Measurements from ENCODE around the gene RGS7BP. TPM values are rescaled to one million over a fixed set of nuclear protein-coding genes. Genes with fewer than 3 reads are reported as not detected.
A peak's percentile ranks its signal among the peaks of the same experiment; 100 is the strongest.

The RGS7BP gene
- polyA plus RNA-seq, 2 of the 4 experiments (the other 2 are of a cell fraction), result not detected

DNA sequence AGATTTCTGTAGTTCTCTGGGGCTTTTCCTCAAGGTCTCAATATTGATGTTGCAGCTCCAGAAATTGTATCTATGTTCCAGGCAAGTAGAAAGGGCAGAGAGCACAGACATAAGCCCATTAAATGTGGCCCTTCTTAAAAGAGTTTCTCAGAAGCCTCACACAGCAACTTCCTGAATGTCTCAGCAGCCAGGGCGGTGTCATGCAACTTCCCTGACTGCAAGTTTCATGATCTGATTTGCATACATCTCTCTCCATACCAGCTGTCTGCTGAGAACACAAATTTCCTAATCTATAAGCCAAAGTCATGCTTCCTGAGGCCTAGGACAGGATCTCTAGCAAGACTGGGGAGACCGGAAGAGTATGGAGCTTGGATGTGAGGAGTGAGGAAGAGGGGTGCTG lies 13.0 kb downstream of the RGS7BP start:
- H3K4me2 ChIP-seq, result no peak overlapping the region
- no peak for DNase-seq (ENCODE audit: low read depth in 1 of 2, low spot score in 1 of 2)
- H3K4me1 ChIP-seq, result no peaks in the 10 kb centered on the region
- FAIRE-seq, result no peak
- ChIA-PET CTCF (no interaction called here), POLR2A (no interaction called here)
- TF ChIP-seq, protein P1, sequence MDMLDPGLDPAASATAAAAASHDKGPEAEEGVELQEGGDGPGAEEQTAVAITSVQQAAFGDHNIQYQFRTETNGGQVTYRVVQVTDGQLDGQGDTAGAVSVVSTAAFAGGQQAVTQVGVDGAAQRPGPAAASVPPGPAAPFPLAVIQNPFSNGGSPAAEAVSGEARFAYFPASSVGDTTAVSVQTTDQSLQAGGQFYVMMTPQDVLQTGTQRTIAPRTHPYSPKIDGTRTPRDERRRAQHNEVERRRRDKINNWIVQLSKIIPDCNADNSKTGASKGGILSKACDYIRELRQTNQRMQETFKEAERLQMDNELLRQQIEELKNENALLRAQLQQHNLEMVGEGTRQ (IDR thresholded peaks at IDR 0.05), result no peak
- no peak for TF ChIP-seq EP300 (IDR thresholded peaks at IDR 0.05)
- TF ChIP-seq POLR2AphosphoS2 (conservative IDR thresholded peaks at IDR 0.05; ENCODE audit: low read length), result no peak
- no peak for TF ChIP-seq RARB (CRISPR knock-in tag; IDR thresholded peaks at IDR 0.05)
- TF ChIP-seq PHF8 (IDR thresholded peaks at IDR 0.05; ENCODE audit: borderline replicate concordance, low read depth), result no peak
- no peak for TF ChIP-seq RFX5 (IDR thresholded peaks at IDR 0.05)
- no peak for TF ChIP-seq TFCP2L1 (CRISPR knock-in tag; IDR thresholded peaks at IDR 0.05)
- ATAC-seq, result peak in 1 of 2 experiments; percentile 24; a peak in 1 of 6 replicates
- no peaks in the 10 kb centered on the region for H3K9me3 ChIP-seq
- WGBS (ENCODE audit: missing lambda C conversion rate), result 5% methylated on average over 2 of the region's 2 CpGs
- no peak overlapping the region for H3K27ac ChIP-seq
- no peak overlapping the region for H3K4me3 ChIP-seq

DNA sequence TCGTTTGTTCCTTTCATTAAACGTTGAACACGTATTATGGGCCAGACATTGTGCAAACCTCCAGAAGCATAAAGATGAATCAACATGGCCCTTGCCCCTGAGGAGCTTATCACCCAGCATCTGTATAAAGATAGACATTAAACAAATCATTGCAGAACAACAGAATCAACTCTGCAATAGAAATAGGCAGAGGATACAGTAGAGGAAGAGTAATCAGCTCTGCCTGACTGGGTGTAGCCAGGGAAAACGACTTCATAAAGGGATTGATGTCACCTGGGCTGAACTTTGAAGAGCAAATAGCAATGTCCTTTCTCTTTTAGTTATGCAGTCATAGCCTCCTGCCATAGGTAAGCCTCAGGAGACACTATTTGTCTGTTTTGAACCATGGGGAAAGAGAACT lies 13.4 kb downstream of the RGS7BP start:
- WGBS (ENCODE audit: missing lambda C conversion rate), result 6% methylated on average over 4 of the region's 4 CpGs
- Histone ChIP-seq H3K4me2 (no peak overlapping the region), H3K4me1 (no peaks in the 10 kb centered on the region), H3K4me3 (no peak overlapping the region), H3K27ac (no peak overlapping the region), H3K9me3 (no peaks in the 10 kb centered on the region)
- no peak for TF ChIP-seq RAD21 (conservative IDR thresholded peaks at IDR 0.05 in 1 of 2, IDR thresholded peaks at IDR 0.05 in 1 of 2)
- TF ChIP-seq HOXB5 (CRISPR knock-in tag; IDR thresholded peaks at IDR 0.05), result no peak
- no peak for TF ChIP-seq EHF (CRISPR knock-in tag; IDR thresholded peaks at IDR 0.05)
- TF ChIP-seq, protein P2, sequence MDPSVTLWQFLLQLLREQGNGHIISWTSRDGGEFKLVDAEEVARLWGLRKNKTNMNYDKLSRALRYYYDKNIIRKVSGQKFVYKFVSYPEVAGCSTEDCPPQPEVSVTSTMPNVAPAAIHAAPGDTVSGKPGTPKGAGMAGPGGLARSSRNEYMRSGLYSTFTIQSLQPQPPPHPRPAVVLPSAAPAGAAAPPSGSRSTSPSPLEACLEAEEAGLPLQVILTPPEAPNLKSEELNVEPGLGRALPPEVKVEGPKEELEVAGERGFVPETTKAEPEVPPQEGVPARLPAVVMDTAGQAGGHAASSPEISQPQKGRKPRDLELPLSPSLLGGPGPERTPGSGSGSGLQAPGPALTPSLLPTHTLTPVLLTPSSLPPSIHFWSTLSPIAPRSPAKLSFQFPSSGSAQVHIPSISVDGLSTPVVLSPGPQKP (IDR thresholded peaks at IDR 0.05; ENCODE audit: low read depth, low read length), result no peak
- no peak for TF ChIP-seq GATA3 (IDR thresholded peaks at IDR 0.05; ENCODE audit: borderline replicate concordance)
- ChIA-PET POLR2A (no interaction called here), CTCF (no interaction called here)
- DNase-seq (ENCODE audit: low read depth in 1 of 2, low spot score in 1 of 2) (no peak), FAIRE-seq (no peak), ATAC-seq (no peak)

DNA sequence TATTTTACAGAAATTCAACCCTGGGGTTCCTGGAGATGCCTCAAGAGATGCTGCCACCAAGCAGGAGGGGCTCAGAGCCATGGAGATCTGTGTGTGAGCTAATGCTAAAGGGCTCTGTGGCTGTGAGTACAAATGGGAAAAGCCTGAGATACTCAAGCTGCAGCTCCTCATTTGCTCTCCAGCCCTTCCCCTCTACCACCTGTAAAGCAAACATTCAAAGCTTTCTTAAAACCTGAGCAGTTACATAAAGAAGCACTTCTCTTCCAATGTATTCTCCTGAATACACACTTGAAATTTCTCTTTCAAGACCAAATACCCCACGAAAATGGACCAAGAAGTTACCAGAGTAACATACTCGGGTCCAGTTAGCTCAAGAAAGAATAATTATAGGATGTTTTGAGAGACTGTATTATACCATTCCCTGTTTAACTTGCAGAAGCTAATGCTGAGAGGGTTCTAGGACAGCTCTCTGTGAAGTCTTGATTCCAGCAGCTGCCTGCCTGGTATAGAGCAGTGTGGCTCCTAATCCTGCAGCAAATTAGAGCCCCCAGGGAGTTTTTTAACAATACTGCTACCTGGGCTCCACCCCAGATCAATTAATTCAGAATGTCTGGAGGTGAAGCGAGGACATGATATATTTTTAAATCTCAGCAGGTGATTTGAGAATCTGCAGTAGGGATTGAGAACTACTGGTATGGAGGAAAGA lies 21.1 kb downstream of the RGS7BP start:
- no peak for DNase-seq (ENCODE audit: low read depth in 1 of 2, low spot score in 1 of 2)
- no peak overlapping the region for H3K4me2 ChIP-seq
- no peak for FAIRE-seq
- H3K9me3 ChIP-seq, result no peaks in the 10 kb centered on the region
- no peaks in the 10 kb centered on the region for H3K4me1 ChIP-seq
- H3K4me3 ChIP-seq, result no peak overlapping the region
- H3K27ac ChIP-seq, result no peak overlapping the region
- ChIA-PET CTCF (no interaction called here), POLR2A (no interaction called here)
- no peak for ATAC-seq
- no peak for TF ChIP-seq POLR2A (IDR thresholded peaks at IDR 0.05; ENCODE audit: low read length)
- no peak for TF ChIP-seq NFE2L2 (conservative IDR thresholded peaks at IDR 0.05; ENCODE audit: low read length)
- TF ChIP-seq, protein P3, sequence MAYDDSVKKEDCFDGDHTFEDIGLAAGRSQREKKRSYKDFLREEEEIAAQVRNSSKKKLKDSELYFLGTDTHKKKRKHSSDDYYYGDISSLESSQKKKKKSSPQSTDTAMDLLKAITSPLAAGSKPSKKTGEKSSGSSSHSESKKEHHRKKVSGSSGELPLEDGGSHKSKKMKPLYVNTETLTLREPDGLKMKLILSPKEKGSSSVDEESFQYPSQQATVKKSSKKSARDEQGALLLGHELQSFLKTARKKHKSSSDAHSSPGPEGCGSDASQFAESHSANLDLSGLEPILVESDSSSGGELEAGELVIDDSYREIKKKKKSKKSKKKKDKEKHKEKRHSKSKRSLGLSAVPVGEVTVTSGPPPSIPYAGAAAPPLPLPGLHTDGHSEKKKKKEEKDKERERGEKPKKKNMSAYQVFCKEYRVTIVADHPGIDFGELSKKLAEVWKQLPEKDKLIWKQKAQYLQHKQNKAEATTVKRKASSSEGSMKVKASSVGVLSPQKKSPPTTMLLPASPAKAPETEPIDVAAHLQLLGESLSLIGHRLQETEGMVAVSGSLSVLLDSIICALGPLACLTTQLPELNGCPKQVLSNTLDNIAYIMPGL (CRISPR knock-in tag; IDR thresholded peaks at IDR 0.05; ENCODE audit: borderline replicate concordance), result no peak
- no peak for TF ChIP-seq CBX2 (IDR thresholded peaks at IDR 0.05; ENCODE audit: borderline replicate concordance, low read depth)
- TF ChIP-seq KDM5A (IDR thresholded peaks at IDR 0.05), result no peak
- TF ChIP-seq, protein P4, sequence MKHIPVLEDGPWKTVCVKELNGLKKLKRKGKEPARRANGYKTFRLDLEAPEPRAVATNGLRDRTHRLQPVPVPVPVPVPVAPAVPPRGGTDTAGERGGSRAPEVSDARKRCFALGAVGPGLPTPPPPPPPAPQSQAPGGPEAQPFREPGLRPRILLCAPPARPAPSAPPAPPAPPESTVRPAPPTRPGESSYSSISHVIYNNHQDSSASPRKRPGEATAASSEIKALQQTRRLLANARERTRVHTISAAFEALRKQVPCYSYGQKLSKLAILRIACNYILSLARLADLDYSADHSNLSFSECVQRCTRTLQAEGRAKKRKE (CRISPR knock-in tag; IDR thresholded peaks at IDR 0.05; ENCODE audit: low read depth), result no peak
- TF ChIP-seq CEBPB (IDR thresholded peaks at IDR 0.05), result no peak
- no peak for TF ChIP-seq MAFK (IDR thresholded peaks at IDR 0.05; ENCODE audit: partially characterized antibody)
- 3% methylated on average over 3 of the region's 3 CpGs for WGBS (ENCODE audit: missing lambda C conversion rate)
